ENCODE results near the gene ALDOA.

ALDOA gene

GRCh38 chr16:30046588-30046987, 19.0 kb upstream of the ALDOA start:
- TF ChIP-seq, protein P1, sequence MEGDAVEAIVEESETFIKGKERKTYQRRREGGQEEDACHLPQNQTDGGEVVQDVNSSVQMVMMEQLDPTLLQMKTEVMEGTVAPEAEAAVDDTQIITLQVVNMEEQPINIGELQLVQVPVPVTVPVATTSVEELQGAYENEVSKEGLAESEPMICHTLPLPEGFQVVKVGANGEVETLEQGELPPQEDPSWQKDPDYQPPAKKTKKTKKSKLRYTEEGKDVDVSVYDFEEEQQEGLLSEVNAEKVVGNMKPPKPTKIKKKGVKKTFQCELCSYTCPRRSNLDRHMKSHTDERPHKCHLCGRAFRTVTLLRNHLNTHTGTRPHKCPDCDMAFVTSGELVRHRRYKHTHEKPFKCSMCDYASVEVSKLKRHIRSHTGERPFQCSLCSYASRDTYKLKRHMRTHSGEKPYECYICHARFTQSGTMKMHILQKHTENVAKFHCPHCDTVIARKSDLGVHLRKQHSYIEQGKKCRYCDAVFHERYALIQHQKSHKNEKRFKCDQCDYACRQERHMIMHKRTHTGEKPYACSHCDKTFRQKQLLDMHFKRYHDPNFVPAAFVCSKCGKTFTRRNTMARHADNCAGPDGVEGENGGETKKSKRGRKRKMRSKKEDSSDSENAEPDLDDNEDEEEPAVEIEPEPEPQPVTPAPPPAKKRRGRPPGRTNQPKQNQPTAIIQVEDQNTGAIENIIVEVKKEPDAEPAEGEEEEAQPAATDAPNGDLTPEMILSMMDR (IDR thresholded peaks at IDR 0.05; ENCODE audit: insufficient read depth, low read length, poor library complexity, severe bottlenecking) = no peak
- no peaks in the 10 kb centered on the region for H3K27me3 ChIP-seq (replicated peaks; ENCODE audit: control insufficient read depth, insufficient read depth, low read length)
- no peak overlapping the region for H3K4me3 ChIP-seq (replicated peaks; ENCODE audit: low read depth, low read length)
- no peaks in the 10 kb centered on the region for H3K36me3 ChIP-seq (ENCODE audit: control insufficient read depth, insufficient read depth, low read length)
- DNase-seq (ENCODE audit: extremely low read depth, insufficient read length) = no peak

- Histone ChIP-seq H3K4me3 (replicated peaks; ENCODE audit: low read depth, low read length) (no peak overlapping the region), H3K36me3 (ENCODE audit: control insufficient read depth, insufficient read depth, low read length) (no peaks in the 10 kb centered on the region), H3K27me3 (replicated peaks; ENCODE audit: control insufficient read depth, insufficient read depth, low read length) (no peaks in the 10 kb centered on the region)
- no peak for DNase-seq (ENCODE audit: extremely low read depth, insufficient read length)
- TF ChIP-seq, protein P1 (IDR thresholded peaks at IDR 0.05; ENCODE audit: insufficient read depth, low read length, poor library complexity, severe bottlenecking) = no peak
These were observed 15.7 kb upstream of the ALDOA start for GRCh38 chr16:30049871-30050270.

GRCh38 chr16:30051518-30051917, 14.0 kb upstream of the ALDOA start:
- Histone ChIP-seq H3K36me3 (ENCODE audit: control insufficient read depth, insufficient read depth, low read length) (no peaks in the 10 kb centered on the region), H3K27me3 (replicated peaks; ENCODE audit: control insufficient read depth, insufficient read depth, low read length) (no peaks in the 10 kb centered on the region), H3K4me3 (replicated peaks; ENCODE audit: low read depth, low read length) (no peak overlapping the region)
- no peak for DNase-seq (ENCODE audit: extremely low read depth, insufficient read length)
- TF ChIP-seq, protein P1 (IDR thresholded peaks at IDR 0.05; ENCODE audit: insufficient read depth, low read length, poor library complexity, severe bottlenecking) = no peak

DNA sequence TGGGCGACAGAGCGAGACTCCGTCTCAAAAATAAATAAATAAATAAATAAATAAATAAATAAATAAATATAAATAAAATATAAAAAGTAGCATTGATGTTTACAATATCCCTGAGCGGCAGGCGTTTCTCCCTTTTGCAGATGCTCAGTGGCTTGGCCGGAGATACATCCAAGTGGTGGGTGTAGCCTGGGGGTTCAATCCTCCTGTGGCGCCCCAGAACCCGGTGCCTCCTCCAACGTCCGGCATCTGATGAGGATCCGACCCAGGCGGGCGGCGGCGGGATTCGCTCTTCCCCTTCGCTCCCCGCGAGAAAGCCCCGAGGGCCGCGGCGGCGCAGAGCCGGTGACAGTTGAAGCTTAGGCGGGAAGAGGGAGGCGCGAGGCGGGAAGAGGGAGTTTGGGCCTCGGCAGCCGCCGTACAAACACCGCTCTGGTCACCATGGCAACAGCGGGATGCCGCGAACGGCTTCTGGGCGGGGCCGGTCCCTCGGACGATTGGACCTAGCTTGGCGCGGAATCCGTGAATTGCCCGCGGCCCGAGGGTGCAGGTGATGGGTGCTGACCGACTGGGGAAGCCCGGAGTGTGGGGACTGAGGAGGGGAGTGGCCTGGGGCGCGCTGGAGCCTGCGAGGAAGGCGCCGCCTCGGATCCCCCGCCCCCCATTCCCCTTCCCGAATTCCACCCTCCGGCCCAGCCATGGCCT, 12.7 kb upstream of the ALDOA start:
- TF ChIP-seq, protein P1 (IDR thresholded peaks at IDR 0.05; ENCODE audit: insufficient read depth, low read length, poor library complexity, severe bottlenecking) = no peak

DNA sequence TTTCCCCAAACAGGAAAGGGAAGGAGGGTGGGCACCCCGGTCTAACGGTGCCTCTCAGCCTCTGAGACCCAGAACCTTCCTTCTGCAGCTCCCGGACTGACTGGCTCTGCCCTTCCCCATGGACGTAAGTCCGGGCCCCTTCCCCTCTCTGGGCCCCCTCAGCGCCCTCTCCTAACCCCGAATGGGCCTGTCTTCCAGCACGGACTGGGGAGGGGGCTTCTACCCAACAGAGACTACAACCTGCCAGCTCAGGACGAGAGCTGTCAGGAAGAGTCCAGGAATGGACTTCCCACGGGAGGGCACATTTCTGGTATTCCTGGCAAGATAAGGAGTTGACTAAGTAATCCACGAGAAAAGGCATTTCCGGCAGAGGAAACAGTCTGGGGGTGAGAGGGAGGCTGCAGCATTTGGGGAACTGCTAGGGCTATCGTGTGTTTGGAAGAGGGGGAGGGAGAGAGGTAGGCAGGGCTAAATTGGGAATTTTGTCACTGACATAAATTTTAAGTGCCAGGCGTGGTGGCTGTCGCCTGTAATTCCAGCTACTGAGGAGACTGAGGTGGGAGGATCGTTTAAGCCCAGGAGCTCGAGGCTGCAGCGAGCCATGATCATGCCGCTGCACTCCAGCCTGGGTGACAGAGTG, 12.1 kb upstream of the ALDOA start:
- no peaks in the 10 kb centered on the region for H3K36me3 ChIP-seq (ENCODE audit: control insufficient read depth, insufficient read depth, low read length)
- peak overlapping the region; percentile 71 for H3K4me3 ChIP-seq (replicated peaks; ENCODE audit: low read depth, low read length)
- H3K27me3 ChIP-seq (replicated peaks; ENCODE audit: control insufficient read depth, insufficient read depth, low read length) = no peaks in the 10 kb centered on the region
- no peak for DNase-seq (ENCODE audit: extremely low read depth, insufficient read length)
- TF ChIP-seq, protein P1 (IDR thresholded peaks at IDR 0.05; ENCODE audit: insufficient read depth, low read length, poor library complexity, severe bottlenecking) = no peak

More for the DNA sequence above, 12.7 kb upstream of the ALDOA start:
- Histone ChIP-seq H3K27me3 (replicated peaks; ENCODE audit: control insufficient read depth, insufficient read depth, low read length) (no peaks in the 10 kb centered on the region), H3K4me3 (replicated peaks; ENCODE audit: low read depth, low read length) (peak overlapping the region; percentile 71), H3K36me3 (ENCODE audit: control insufficient read depth, insufficient read depth, low read length) (no peaks in the 10 kb centered on the region)
- peak; percentile 94 for DNase-seq (ENCODE audit: extremely low read depth, insufficient read length)
